BJ (cell line): ENCODE results near the gene EPB41L2. TPM values are rescaled to one million over a fixed set of nuclear protein-coding genes. Genes with fewer than 3 reads are reported as not detected.
A peak's percentile ranks its signal among the peaks of the same experiment; 100 is the strongest.

Source experiments
- CTCF ChIA-PET: fragments of 350-600 bp; formaldehyde crosslinking; extraction: SDS; loops from one replicate; lab custom pipeline; 2021; ENCODE audit warnings: antibody characterized with exemption, inconsistent platforms; lab: Yijun Ruan, JAX
- POLR2A ChIA-PET: fragments of 300-600 bp; sonication (Branson Sonifier 250); formaldehyde crosslinking; extraction: SDS; loops from one replicate; lab custom pipeline; 2021; ENCODE audit warnings: antibody characterized with exemption; lab: Charles Lee
- DNase-seq: peaks from one replicate; pipeline ENCODE4 v3.0.0-alpha.2; 2011; ENCODE audit warnings: low read depth
- H3K27me3 ChIP-seq: 2 replicates; pipeline ENCODE4 v1.6.0; 2011; ENCODE audit warnings: low read length; ENCODE audit not compliant: control insufficient read depth, insufficient read depth
- H3K36me3 ChIP-seq: 2 replicates; pipeline ENCODE4 v1.5.1; 2011; ENCODE audit warnings: low read length; ENCODE audit not compliant: control insufficient read depth, insufficient read depth
- H3K4me3 ChIP-seq: 2 replicates; pipeline ENCODE4 v1.5.1; 2011; ENCODE audit warnings: low read depth, mild to moderate bottlenecking, control low read depth, low read length
- CTCF ChIP-seq: IDR thresholded peaks from 2 replicates; pipeline ENCODE4 v1.5.1; 2011; ENCODE audit warnings: low read depth, mild to moderate bottlenecking, control low read depth, inconsistent platforms, low read length, moderate library complexity; ENCODE audit not compliant: insufficient read depth
- polyA plus RNA-seq: library from polyadenylated mRNA; depleted of rRNA; stranded (reverse); fragments of >200 nt; gene quantifications from 2 replicates; pipeline ENCODE4 v1.2.3, GENCODE V29; 2011

EPB41L2 gene
- polyA plus RNA-seq, 1 experiment, result 24.5 TPM

DNA sequence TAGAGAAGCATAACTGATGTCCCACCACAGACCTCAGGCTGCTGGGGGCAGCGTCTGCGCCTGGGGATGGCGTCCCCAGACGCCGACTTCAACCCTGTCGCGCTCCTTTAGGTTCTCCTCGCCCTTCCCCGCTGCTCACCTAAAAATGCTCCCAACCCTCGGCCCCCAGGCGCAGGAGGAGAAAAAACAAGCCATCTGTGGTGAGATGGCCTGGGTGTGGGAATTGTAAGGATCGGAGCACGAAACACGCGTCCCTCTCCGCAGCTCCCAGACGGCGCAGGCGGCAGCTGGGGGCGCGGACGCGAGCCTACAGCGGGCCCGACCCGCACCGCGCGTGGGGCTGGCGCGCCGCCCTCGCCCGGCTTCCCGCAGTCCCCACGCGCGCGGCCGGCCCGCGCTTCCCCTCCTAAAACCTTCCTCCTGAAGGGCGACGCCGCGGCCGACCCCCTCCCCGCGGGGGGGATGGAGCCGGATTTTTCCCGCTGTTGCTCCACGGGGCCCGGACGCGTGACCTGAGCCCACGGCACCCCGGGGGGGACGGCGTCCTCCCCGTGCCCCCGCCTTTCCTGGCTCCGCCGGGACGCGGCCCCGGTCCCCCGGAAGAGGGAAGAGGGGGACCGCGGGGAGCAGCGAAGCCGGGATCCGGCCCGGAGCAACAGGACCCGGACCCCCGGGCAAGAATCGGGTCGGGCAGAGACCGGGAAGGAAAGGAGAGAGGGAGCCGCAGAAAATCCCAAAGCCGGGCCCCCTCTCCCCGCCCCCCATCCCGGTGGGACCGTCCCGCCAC is 611 bp downstream of the EPB41L2 start:
- H3K36me3 ChIP-seq, result no peaks in the 10 kb centered on the region
- no peaks in the 10 kb centered on the region for H3K27me3 ChIP-seq
- TF ChIP-seq CTCF, result no peak
- ChIA-PET CTCF (interaction anchor here (0.7 to 1.6 kb wide), 4 partner anchors 20 to 177 kb away, joined by 3 to 8 read pairs (median 4); no protein-coding TSS in a partner anchor), POLR2A (interaction anchor here (0.7 kb wide), 2 partner anchors 97 to 103 kb away, joined by 10 to 12 read pairs; no protein-coding TSS in a partner anchor)
- no peak for DNase-seq
- H3K4me3 ChIP-seq, result peak overlapping the region; percentile 92

DNA sequence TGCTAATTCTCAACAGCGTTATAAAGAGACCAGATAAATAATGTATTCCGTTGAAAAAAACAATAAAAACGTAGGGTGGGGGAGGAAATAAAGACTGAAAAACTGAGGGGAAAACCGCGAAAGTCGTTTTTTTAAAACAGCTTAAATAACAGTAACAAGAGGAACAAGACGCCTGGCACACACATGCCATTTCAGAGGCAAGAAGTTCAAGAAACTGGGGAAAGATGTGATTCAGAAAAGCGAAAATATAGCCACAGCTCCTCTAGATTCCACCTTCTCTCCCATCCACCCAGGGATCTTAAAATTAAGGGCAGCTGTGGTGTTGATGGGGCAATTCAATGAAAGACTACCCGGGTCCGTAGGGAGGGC is 1.3 kb downstream of the EPB41L2 start:
- ChIA-PET CTCF (interaction anchor here (0.7 to 1.6 kb wide), 4 partner anchors 13 to 1031 kb away, joined by 3 to 8 read pairs (median 4); no protein-coding TSS in a partner anchor), POLR2A (interaction anchor here (0.6 to 0.7 kb wide), 2 partner anchors 96 to 1703 kb away, joined by 3 to 10 read pairs; no protein-coding TSS in a partner anchor)

DNA sequence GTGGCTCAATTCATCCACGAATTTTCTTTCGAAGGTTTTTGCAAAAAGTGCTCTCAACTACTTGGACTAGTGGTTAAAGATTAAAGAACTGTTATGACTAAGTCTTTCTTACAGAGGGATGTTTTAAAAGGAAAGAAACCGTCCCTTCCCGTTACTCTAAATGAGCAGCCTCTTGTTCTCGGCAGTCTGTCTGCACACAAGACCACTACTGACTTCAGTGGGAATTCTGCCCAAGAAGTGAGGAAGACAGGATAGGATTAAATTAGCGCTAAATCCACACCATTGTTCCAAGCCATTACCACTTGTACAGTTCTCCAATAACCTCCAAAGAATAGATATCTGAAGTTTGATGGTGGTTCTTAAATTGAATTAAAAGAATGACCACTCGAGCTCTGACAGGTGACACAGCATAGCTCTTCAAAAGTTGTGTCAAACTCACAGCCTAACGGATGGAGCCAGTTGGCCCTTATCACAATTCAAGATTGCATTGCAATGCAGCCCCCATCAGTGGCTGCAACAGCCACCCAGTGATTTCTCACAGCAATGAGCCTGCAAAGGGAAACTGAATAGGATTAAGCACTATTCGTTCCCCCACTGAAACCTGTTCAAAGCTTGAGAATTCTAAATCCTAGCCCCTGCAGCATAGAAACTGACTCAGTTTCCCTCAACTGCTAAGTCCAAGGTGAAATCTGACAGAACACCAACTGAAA is 1.8 kb downstream of the EPB41L2 start:
- TF ChIP-seq CTCF, result no peak
- Histone ChIP-seq H3K4me3 (peak overlapping the region; percentile 92), H3K27me3 (no peaks in the 10 kb centered on the region), H3K36me3 (no peaks in the 10 kb centered on the region)
- POLR2A ChIA-PET, result interaction anchor here (0.6 to 0.7 kb wide), 2 partner anchors 95 to 1703 kb away, joined by 3 to 10 read pairs; no protein-coding TSS in a partner anchor
- DNase-seq, result no peak
- CTCF ChIA-PET, result interaction anchor here (0.7 to 1.6 kb wide), 4 partner anchors 12 to 1030 kb away, joined by 3 to 8 read pairs (median 4); no protein-coding TSS in a partner anchor

More for the DNA sequence above, 1.3 kb downstream of the EPB41L2 start:
- TF ChIP-seq CTCF, result no peak
- DNase-seq, result no peak
- Histone ChIP-seq H3K36me3 (no peaks in the 10 kb centered on the region), H3K4me3 (peak overlapping the region; percentile 92), H3K27me3 (no peaks in the 10 kb centered on the region)

- Histone ChIP-seq H3K36me3 (no peaks in the 10 kb centered on the region), H3K27me3 (no peaks in the 10 kb centered on the region), H3K4me3 (no peak overlapping the region)
- no peak for DNase-seq
- TF ChIP-seq CTCF, result no peak
- ChIA-PET POLR2A (no interaction called here), CTCF (no interaction called here)
Observed at GRCh38 chr6:131060311-131060710, 2.7 kb downstream of the EPB41L2 start.

DNA sequence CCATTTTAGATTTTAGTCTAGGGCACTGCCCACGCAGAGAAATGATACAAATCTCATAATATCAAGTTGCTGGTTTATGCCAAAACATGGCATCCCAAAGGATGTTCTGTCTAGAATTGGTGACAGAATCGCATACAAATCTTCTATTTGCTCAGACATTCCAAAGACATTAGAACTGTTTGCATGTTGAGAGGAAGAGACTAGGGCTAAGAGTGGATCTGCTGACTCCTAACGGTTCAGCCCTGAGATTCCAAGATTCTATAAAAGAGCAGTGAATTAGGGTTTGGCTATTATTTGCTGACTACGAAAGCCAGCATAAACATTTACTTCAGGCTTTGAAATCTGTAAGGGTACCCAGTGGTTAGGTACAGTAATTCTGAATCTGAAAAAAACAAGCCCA is 3.6 kb downstream of the EPB41L2 start:
- Histone ChIP-seq H3K36me3 (no peaks in the 10 kb centered on the region), H3K27me3 (no peaks in the 10 kb centered on the region), H3K4me3 (no peak overlapping the region)
- CTCF ChIA-PET, result no interaction called here
- no peak for DNase-seq
- TF ChIP-seq CTCF, result no peak
- POLR2A ChIA-PET, result no interaction called here
